WERI-Rb-1 (cell line): ENCODE measurements around the gene ZKSCAN3.
"Not testable (repeated sequence)": the region's sequence is repeated elsewhere in the genome, so short reads cannot be mapped to it uniquely, and the experiment has no call there.

Source experiments
- DNase-seq: peaks from one replicate; pipeline ENCODE4 v3.0.0-alpha.2; 2020
- H3K27ac ChIP-seq: fragments of 250-450 bp; sonication (Bioruptor Pico); 2 replicates; pipeline ENCODE4 v1.5.1; 2020; ENCODE audit warnings: mild to moderate bottlenecking, moderate library complexity
- H3K27me3 ChIP-seq: fragments of 250-450 bp; sonication (Bioruptor Pico); 2 replicates; pipeline ENCODE4 v1.5.1; 2021; ENCODE audit warnings: mild to moderate bottlenecking, low read depth, moderate library complexity; ENCODE audit not compliant: insufficient read depth, severe bottlenecking
- H3K36me3 ChIP-seq: fragments of 250-450 bp; sonication (Bioruptor Pico); 2 replicates; pipeline ENCODE4 v1.5.1; 2020; ENCODE audit warnings: mild to moderate bottlenecking, moderate library complexity
- H3K4me3 ChIP-seq: 2 replicates; pipeline ENCODE4 v1.5.1; 2011; ENCODE audit warnings: low read depth, mild to moderate bottlenecking, control low read depth, low read length
- H3K9me3 ChIP-seq: fragments of 250-450 bp; sonication (Bioruptor Pico); 2 replicates; pipeline ENCODE4 v1.5.1; 2021; ENCODE audit warnings: mild to moderate bottlenecking, moderate library complexity; ENCODE audit not compliant: severe bottlenecking
- CTCF ChIP-seq: IDR thresholded peaks from 2 replicates; pipeline ENCODE4 v1.5.1; 2011; ENCODE audit warnings: low read depth, mild to moderate bottlenecking, control low read depth, inconsistent platforms, low read length

Gene ZKSCAN3

GRCh38 chr6:28355743-28356665, 6.3 kb downstream of the ZKSCAN3 start:
- Histone ChIP-seq H3K4me3 (peak overlapping the region; percentile 64), H3K36me3 (peaks cover 5% of the 10 kb centered on the region), H3K27me3 (no peaks in the 10 kb centered on the region), H3K9me3 (no peaks in the 10 kb centered on the region), H3K27ac (peak overlapping the region; percentile 63)
- DNase-seq: peak; percentile 92
- peak; percentile 81 for TF ChIP-seq CTCF

- Histone ChIP-seq H3K27ac (peak overlapping the region; percentile 63), H3K27me3 (no peaks in the 10 kb centered on the region), H3K4me3 (no peak overlapping the region), H3K9me3 (no peaks in the 10 kb centered on the region), H3K36me3 (peaks cover 8% of the 10 kb centered on the region)
- DNase-seq: no peak
- TF ChIP-seq CTCF: no peak
Measured at GRCh38 chr6:28356666-28357020, 6.9 kb downstream of the ZKSCAN3 start.

GRCh38 chr6:28357036-28357435, 7.3 kb downstream of the ZKSCAN3 start:
- H3K4me3 ChIP-seq: no peak overlapping the region
- H3K27ac ChIP-seq: no peak overlapping the region
- no peak for TF ChIP-seq CTCF
- H3K27me3 ChIP-seq: no peaks in the 10 kb centered on the region
- H3K9me3 ChIP-seq: no peaks in the 10 kb centered on the region
- no peak for DNase-seq
- H3K36me3 ChIP-seq: peaks cover 8% of the 10 kb centered on the region

GRCh38 chr6:28359562-28359961, 9.8 kb downstream of the ZKSCAN3 start:
- H3K36me3 ChIP-seq: peaks cover 21% of the 10 kb centered on the region
- H3K27ac ChIP-seq, H3K27me3 ChIP-seq, DNase-seq, H3K4me3 ChIP-seq, H3K9me3 ChIP-seq: not testable (repeated sequence)

- Histone ChIP-seq H3K4me3 (no peak overlapping the region), H3K36me3 (peaks cover 35% of the 10 kb centered on the region), H3K9me3 (no peaks in the 10 kb centered on the region), H3K27me3 (no peaks in the 10 kb centered on the region), H3K27ac (no peak overlapping the region)
- TF ChIP-seq CTCF: no peak
- DNase-seq: no peak
Measured at GRCh38 chr6:28360961-28361360, 11.2 kb downstream of the ZKSCAN3 start.

- not testable (repeated sequence) for H3K4me3 ChIP-seq, H3K9me3 ChIP-seq, H3K27ac ChIP-seq, DNase-seq, H3K27me3 ChIP-seq
- peaks cover 40% of the 10 kb centered on the region for H3K36me3 ChIP-seq
Measured at GRCh38 chr6:28365590-28365989, 15.8 kb downstream of the ZKSCAN3 start.

- no peak for TF ChIP-seq CTCF
- DNase-seq: no peak
- Histone ChIP-seq H3K4me3 (no peak overlapping the region), H3K27ac (no peak overlapping the region), H3K9me3 (no peaks in the 10 kb centered on the region), H3K36me3 (peaks cover 33% of the 10 kb centered on the region), H3K27me3 (no peaks in the 10 kb centered on the region)
Measured at GRCh38 chr6:28368522-28368921, 18.8 kb downstream of the ZKSCAN3 start.
